GM18907 (cell line): ENCODE data around the gene LYRM4.

Experiments used
- ATAC-seq: cut with Tn5 transposase; IDR thresholded peaks from one replicate; pipeline ENCODE4 v1.9.1; 2021; ENCODE audit warnings: mild to moderate bottlenecking, moderate library complexity; ENCODE audit not compliant: unreplicated experiment

LYRM4 gene

GRCh38 chr6:5206920-5207561 is 53.7 kb downstream of the LYRM4 start:
- ATAC-seq: no peak

DNA sequence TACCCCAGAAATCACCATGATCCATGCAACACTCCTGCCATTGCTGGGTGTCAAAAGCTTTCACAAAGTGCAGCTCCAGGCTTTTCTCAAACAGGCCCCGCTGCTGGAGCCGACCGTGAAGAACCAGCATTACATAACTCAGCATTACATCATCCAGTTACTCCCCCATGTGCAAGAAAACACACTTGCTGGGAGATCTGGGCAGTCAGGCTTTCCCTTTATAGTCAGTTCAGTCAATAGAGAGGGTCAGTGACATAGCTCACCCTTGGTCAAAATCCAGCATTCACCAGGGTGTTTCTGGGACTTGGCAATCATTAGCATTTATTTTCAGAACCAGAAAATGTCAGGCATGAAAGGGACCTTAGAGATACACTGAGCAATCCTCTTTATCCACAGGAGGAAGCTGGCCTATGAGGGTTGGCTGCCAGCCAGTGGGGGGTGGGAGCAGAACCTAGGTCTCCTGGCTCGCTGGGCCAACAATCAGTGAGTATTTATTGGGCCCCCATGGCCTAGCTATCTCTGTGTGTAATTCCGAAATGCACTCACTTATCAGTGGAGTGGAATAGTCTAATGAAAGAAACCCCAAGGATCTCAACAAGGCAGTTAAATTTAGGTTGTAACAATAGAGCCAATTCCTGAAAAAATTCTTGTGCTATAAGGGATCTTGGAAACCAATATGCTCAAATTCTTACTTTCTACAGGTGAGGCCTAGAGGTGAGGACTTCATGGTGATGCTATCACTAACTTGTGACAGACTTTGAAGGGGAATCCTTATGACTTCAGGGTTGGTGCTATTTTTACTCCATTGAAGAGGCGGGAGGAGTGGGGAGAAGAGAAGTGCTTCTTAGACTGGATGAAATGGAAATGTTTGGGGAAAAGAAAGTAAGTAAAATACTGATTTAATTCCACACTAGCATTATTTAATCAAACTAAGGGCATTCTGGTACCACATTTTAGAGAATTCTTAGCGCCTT is 54.6 kb downstream of the LYRM4 start:
- no peak for ATAC-seq

DNA sequence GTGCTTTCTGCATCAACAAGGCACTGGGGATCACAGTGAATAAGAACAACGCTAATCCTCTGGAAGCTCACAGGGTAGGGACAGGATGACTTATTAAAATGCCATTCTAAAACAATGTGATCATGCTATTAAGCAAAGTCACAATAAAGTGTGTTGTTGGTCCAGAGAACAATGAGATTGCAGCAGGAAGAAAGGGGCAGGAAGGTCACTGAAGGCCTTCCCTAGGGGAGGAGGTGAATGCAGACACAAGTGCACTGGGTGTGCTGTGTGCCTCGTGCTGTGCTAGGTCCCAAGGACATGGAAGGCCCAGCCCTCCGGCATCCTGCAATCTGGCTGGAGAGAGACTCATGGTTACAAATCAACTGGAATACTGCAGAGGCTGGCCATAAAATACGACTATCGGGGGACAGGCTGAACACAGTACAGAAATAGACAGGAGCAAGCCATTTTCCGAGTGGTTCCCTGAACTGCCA is 55.7 kb downstream of the LYRM4 start:
- no peak for ATAC-seq

DNA sequence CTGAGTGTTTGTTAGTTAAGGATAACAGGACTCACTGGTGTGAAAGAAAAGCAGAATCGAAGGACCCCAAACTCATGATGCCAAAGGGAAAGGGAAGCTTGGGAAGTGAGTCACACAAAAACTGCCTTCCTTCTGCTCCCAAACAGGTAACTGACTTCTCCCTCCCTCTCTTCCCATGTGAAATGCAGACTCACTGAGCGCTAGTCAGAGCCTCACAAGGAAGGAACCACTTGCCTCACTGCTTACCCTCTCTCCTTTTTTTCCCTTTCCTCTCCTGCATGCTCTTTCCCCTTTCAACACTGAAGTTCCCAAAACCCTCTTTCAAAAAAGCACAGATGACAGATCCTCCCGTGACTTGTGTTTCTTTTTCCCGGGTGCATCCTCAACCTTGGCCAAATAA is 56.4 kb downstream of the LYRM4 start:
- ATAC-seq: no peak

- ATAC-seq: no peak
These were observed 57.2 kb downstream of the LYRM4 start for GRCh38 chr6:5203546-5203945.

DNA sequence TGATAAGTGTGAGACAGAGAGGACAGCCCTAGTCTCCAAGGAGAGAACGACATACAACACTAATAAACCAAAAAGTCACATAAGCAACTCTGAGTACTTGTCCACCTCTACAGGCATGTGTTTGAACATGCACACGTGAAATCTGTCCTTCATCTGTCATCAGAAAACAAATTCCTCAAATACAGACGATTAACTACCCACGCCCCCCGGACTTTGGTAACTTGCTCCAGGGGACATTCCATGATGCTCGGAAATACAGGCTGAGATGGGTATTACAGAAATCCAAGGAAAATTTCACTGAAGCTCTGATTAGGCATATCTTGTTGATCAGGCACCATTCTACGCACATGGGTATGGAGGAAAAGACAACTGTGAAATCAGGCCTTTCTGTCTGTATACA is 57.8 kb downstream of the LYRM4 start:
- ATAC-seq: no peak

- no peak for ATAC-seq
These were observed 58.5 kb downstream of the LYRM4 start for GRCh38 chr6:5202206-5202605.

DNA sequence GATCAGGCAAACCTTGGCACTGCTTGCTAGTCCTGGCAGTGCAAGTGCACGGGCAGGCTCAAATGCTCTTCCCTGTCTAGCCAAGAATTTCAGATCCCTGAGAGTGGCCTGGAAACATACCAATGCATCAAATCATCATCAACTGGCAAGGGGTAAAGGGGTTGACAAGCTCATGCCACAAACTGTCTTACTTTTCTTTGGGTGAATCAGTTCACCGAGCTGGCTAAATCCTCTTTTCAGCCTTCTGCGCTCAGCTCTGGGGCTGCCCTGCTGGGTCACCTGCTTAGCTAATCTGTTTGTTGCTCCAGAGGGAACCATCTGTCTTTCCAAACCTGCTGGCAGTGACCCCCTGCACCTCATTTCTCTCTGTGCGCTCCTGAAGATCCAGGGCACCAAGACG is 59.5 kb downstream of the LYRM4 start:
- no peak for ATAC-seq

DNA sequence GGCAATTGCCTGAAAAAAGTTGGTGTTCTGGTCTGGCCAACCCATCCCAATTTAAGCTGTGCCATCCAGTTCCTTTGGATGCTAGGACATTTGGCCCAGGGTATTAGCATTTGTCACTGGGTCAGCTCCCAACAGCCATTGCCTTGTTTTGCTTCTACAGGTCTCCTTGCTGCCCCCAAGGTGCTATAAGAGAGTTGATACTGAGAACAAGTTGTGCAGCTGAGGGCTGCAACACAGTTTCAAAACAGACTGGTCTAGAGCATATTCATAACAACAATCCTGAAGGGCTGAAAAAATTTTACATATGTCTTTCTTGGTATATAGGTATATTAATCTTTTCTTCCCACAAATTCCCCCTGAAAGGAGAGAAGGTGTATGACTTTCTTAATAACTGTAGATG is 61.0 kb downstream of the LYRM4 start:
- ATAC-seq: no peak

GRCh38 chr6:5199283-5199682 is 61.5 kb downstream of the LYRM4 start:
- no peak for ATAC-seq

DNA sequence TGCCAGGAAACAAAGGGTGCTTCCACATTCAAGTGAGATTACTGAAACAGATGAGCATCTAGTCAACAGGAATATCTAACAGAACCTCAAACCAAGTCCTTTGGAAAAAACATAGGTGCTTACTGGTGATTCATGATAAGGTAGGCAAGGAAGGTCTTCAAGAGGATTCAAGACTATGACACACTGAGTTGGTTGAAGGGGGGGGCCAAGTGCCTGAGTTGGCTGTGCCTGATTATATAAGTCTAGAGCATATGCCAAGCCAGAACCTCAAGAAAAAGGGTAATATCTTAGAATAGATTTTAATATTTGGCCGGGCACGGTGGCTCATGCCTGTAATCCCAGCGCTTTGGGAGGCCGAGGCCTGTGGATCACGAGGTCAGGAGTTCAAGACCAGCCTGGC is 63.7 kb downstream of the LYRM4 start:
- no peak for ATAC-seq

DNA sequence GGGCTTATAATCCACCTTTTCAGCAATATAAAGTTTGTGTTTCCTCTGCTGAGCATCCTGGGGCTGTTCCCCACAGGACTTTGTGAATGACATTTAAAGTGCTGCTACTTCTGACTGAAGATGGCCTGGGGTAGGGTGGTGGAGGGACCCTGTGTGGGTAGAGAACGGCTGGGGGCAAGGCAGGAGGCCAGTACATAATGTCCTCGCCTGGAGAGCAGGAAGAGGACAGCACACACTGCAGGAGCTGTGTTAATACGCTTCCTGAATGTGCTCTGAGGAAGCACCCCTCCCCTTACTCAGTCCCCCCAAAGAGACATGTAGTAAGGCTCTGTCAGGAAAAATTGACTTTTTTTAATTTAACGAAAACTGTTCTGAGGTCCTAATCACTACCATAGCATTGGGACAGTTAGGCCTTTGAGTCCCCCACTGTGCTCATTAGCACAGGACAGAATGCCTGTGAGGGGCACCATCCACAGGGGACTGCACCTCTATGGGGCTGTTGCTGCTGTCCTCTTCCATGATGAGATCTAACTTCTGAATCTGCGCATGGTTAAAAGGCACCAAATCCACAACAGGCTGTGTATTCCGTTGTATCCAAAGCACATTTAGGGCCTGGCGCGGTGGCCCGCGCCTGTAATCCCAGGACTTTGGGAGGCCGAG is 68.5 kb downstream of the LYRM4 start:
- ATAC-seq: no peak

GRCh38 chr6:5191722-5192121 is 69.0 kb downstream of the LYRM4 start:
- no peak for ATAC-seq

DNA sequence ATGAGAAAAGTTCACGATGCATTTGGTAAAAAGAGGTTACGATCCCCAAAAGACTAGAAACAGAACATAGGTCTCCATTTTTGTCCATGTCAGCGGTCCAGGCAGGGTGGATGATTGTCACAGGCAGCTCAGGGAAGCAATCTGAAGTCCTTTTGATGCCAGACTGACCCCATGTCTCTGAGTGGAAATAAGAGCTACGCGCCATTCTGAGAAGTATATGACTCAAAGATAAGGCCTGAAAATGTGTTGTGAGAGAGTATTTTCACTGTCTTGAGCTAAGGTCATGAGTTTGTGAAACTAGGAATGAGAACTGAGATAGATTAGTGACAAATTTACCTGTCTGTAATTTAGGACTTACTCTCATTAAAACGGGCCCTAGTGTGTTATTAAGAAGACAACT is 69.5 kb downstream of the LYRM4 start:
- ATAC-seq: peak; percentile 60

GRCh38 chr6:5190507-5190906 is 70.2 kb downstream of the LYRM4 start:
- ATAC-seq: no peak

DNA sequence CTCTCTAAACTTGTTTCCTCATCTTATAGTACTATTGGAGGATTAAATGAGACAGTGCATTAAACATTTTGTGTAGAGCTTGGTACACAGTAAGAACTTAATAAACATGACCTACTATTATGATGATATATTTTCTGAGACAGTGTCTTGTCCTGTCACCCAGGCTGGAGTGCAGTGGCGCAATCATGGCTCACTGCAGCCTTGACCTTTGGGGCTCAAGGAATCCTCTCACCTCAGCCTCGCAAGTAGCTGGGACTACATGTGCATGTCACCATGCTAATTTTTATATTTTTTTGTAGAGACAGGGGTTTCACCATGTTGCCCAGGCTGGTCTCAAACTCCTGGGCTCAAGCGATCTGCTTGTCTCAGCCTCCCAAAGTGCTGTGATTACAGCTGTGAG is 72.1 kb downstream of the LYRM4 start:
- no peak for ATAC-seq

DNA sequence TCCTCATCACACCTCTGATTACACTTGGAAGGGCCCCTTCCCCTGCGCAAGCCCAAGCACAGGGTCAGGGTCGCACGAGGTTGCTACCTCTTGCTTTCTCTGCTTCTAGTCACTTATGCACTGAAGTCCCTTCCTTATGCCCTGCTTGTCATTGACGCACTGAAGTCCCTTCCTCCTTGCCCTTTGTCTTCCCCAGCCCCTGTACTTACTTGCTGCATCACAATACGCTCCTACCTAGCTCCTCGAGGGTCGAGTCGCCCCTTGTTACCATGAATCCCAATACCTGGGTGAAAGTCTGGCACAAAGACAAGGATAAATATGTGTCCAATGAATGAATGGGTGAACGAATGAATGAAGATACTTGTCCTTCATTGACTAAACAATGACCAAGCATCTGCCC is 75.9 kb downstream of the LYRM4 start:
- ATAC-seq: no peak

DNA sequence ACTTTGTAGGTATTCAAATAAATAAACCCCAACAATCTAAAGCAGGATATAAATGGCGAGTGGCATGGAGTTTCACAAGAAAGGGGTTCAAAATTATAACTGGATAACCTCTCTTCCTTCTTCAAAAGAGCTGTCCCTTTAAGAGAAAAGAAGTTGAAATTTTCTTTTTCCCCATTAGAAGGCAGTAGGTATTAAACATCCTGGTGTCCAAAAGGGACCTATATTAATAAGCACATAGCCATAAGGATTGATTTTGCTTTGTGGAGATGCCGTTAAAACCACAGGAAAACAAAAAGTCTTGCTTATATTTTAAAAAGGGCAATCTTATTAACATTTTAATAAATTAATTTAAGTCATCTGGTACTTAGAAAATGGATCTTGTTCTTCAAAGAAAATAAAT is 76.5 kb downstream of the LYRM4 start:
- ATAC-seq: no peak

GRCh38 chr6:5181510-5182317 is 79.0 kb downstream of the LYRM4 start:
- ATAC-seq: no peak

GRCh38 chr6:5180636-5181035 is 80.1 kb downstream of the LYRM4 start:
- ATAC-seq: no peak

DNA sequence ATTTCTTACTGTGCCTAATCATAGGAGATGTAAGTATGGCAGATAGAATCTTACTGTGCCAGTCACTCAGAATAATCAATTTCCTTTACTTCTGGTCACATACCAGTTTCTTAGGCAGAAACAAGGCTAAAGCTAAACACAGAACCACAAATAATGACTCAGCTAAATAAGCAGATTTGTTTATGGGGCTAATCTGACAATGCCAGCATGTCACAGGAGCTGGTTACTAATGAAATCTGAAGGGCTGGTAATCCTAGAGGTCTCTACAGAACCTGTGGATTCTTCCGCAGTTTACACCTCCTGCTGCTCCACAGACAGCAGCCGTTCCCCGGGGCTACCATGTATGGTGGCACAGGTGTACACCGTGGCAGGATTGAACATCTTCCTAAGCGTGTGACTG is 80.8 kb downstream of the LYRM4 start:
- ATAC-seq: no peak
